H54 (cell line): ENCODE data around the gene CSNK2B.
A peak's percentile ranks its signal among the peaks of the same experiment; 100 is the strongest.

Experiments
- DNase-seq: peaks from one replicate; pipeline ENCODE4 v3.0.0; 2011; ENCODE audit warnings: low spot score, mixed read lengths; ENCODE audit not compliant: insufficient read length
- FAIRE-seq: peaks from 3 replicates; lab custom pipeline; 2011; peaks lifted over from hg19 to GRCh38; lab: Jason Lieb, UNC
- POLR2A ChIP-seq: IDR thresholded peaks from 2 replicates; pipeline ENCODE4 v1.6.1; 2011; ENCODE audit warnings: low read depth, mild to moderate bottlenecking, low read length

CSNK2B gene

GRCh38 chr6:31665501-31666336, at the start of gene CSNK2B:
CSNK2B (plus strand) TSS chr6:31666080; CDS start chr6:31666832, 752 bp downstream.
- FAIRE-seq = peak; percentile 48
- peak; percentile 95 for DNase-seq
- peak; percentile 40 for TF ChIP-seq POLR2A

GRCh38 chr6:31617010-31617409, 48.9 kb upstream of the CSNK2B start:
- DNase-seq (no peak), FAIRE-seq (no peak)

GRCh38 chr6:31619805-31620585, 45.9 kb upstream of the CSNK2B start:
- TF ChIP-seq POLR2A = peak; percentile 84
- FAIRE-seq (peak; percentile 62), DNase-seq (peak; percentile 93)

More at GRCh38 chr6:31617010-31617409, 48.9 kb upstream of the CSNK2B start:
- no peak for TF ChIP-seq POLR2A

- DNase-seq (peak; percentile 81), FAIRE-seq (no peak)
- TF ChIP-seq POLR2A = peak; percentile 70
These were observed 45.1 kb upstream of the CSNK2B start, which contains the start of gene PRRC2A for GRCh38 chr6:31620586-31621319. PRRC2A (plus strand) TSS chr6:31620715; CDS start chr6:31622790, 2,075 bp downstream.

GRCh38 chr6:31621320-31621939, 44.5 kb upstream of the CSNK2B start:
- TF ChIP-seq POLR2A = no peak
- no peak for FAIRE-seq
- DNase-seq = no peak

GRCh38 chr6:31621991-31622390, 43.9 kb upstream of the CSNK2B start:
- no peak for DNase-seq
- no peak for FAIRE-seq
- no peak for TF ChIP-seq POLR2A

GRCh38 chr6:31622684-31623091, 43.2 kb upstream of the CSNK2B start:
- no peak for FAIRE-seq
- TF ChIP-seq POLR2A = no peak
- DNase-seq = no peak

- no peak for TF ChIP-seq POLR2A
- FAIRE-seq (no peak), DNase-seq (no peak)
These were observed 41.8 kb upstream of the CSNK2B start for GRCh38 chr6:31624070-31624469.

- no peak for FAIRE-seq
- DNase-seq = no peak
- TF ChIP-seq POLR2A = no peak
These were observed 38.9 kb upstream of the CSNK2B start for GRCh38 chr6:31626952-31627351.

- TF ChIP-seq POLR2A = no peak
- DNase-seq = no peak
These were observed 38.1 kb upstream of the CSNK2B start for GRCh38 chr6:31627690-31628287.

GRCh38 chr6:31629014-31629413, 36.9 kb upstream of the CSNK2B start:
- TF ChIP-seq POLR2A = no peak
- DNase-seq (no peak), FAIRE-seq (no peak)

More at GRCh38 chr6:31627690-31628287, 38.1 kb upstream of the CSNK2B start:
- FAIRE-seq = no peak

GRCh38 chr6:31630177-31630934, 35.5 kb upstream of the CSNK2B start:
- no peak for TF ChIP-seq POLR2A
- DNase-seq (no peak), FAIRE-seq (no peak)

GRCh38 chr6:31631209-31631608, 34.7 kb upstream of the CSNK2B start:
- no peak for DNase-seq
- FAIRE-seq = no peak
- no peak for TF ChIP-seq POLR2A
